HCT116 (cell line): ENCODE results near the gene PMEPA1. TPM values are rescaled to one million over a fixed set of nuclear protein-coding genes. Genes with fewer than 3 reads are reported as not detected.

Source experiments
- ATAC-seq: fragments of 200-7000 bp; cut with Tn5 transposase; 2 replicates; pipeline ENCODE4 v1.9.1; 2020; ENCODE audit warnings: mild to moderate bottlenecking, moderate library complexity
- BruUV-seq: library from RNA; stranded (reverse); fragments of 400-500 nt; replicated peaks from 2 replicates; lab custom pipeline; 2021; lab: Mats Ljungman, UMichigan
- CTCF ChIA-PET: fragments of 300-600 bp; sonication (Branson Sonifier 250); formaldehyde crosslinking; loops from one replicate; lab custom pipeline; 2021; ENCODE audit warnings: antibody characterized with exemption; lab: Charles Lee
- POLR2A ChIA-PET: fragments of 300-600, 350-600 bp; sonication (Branson Sonifier 250); formaldehyde crosslinking; loops from one replicate; lab custom pipeline; 2021; ENCODE audit warnings: antibody characterized with exemption; lab: Charles Lee
- RAD21 ChIA-PET, 2 experiments: fragments of 300-600 bp; sonication (Branson Sonifier 250); formaldehyde crosslinking; loops; one replicate each; lab custom pipeline; 2023; ENCODE audit warnings: low total read pairs in 2 of 2; ENCODE audit not compliant: uncharacterized antibody in 2 of 2, unreplicated experiment in 2 of 2, low non-redundant PET in 1 of 2; lab: Charles Lee
- DNase-seq: peaks from one replicate; pipeline ENCODE4 v3.0.0-alpha.2; 2010; ENCODE audit warnings: low read depth, low spot score
- H2AFZ ChIP-seq: fragments of 200-600 bp; shearing (Covaris generic), sonication (generic); 2 replicates; pipeline ENCODE4 v1.6.1; 2017; ENCODE audit warnings: low read depth, mixed run types, mixed read lengths, antibody characterized with exemption, low read length; ENCODE audit not compliant: poor library complexity, severe bottlenecking
- H3K27ac ChIP-seq: 2 replicates; pipeline ENCODE4 v1.5.1; 2012; ENCODE audit warnings: low read depth, low read length
- H3K27me3 ChIP-seq: fragments of 200-600 bp; sonication (generic); 2 replicates; pipeline ENCODE4 v1.6.1; 2016; ENCODE audit warnings: mixed run types, low read length, mixed read lengths; ENCODE audit not compliant: insufficient read depth
- H3K36me3 ChIP-seq, 2 experiments: fragments of 200-500 bp in 1 of 2; fragments of 200-600 bp in 1 of 2; sonication (Bioruptor generic) in 1 of 2; sonication (generic) in 1 of 2; 2 replicates each; pipeline versions ENCODE4 v1.5.1 to v1.6.1; 2014 to 2016; ENCODE audit warnings: low read length in 2 of 2, inconsistent platforms in 1 of 2, mixed read lengths in 1 of 2, mixed run types in 1 of 2; ENCODE audit not compliant: insufficient read depth in 2 of 2, control insufficient read depth in 1 of 2
- H3K4me1 ChIP-seq, 2 experiments: fragments of 200-600 bp in 1 of 2; sonication (generic) in 1 of 2; 2 replicates each; pipeline versions ENCODE4 v1.5.1 to v1.6.1; 2012 to 2017; ENCODE audit warnings: low read length in 2 of 2, inconsistent platforms in 1 of 2, mild to moderate bottlenecking in 1 of 2, mixed read lengths in 1 of 2, mixed run types in 1 of 2, moderate library complexity in 1 of 2; ENCODE audit not compliant: insufficient read depth in 2 of 2, control insufficient read depth in 1 of 2
- H3K4me2 ChIP-seq: fragments of 200-600 bp; sonication (generic); 2 replicates; pipeline ENCODE4 v1.6.1; 2017; ENCODE audit warnings: mixed run types, low read length, mixed read lengths
- H3K4me3 ChIP-seq, 2 experiments: fragments of 200-600 bp in 1 of 2; sonication (generic) in 1 of 2; replicated peaks in 1 of 2; 2 replicates each; pipeline ENCODE4 v1.5.1; 2011 to 2016; ENCODE audit warnings: low read length in 2 of 2, control low read depth in 1 of 2, low read depth in 1 of 2, mild to moderate bottlenecking in 1 of 2, mixed read lengths in 1 of 2, mixed run types in 1 of 2
- H3K79me2 ChIP-seq: fragments of 200-600 bp; sonication (generic); 2 replicates; pipeline ENCODE4 v1.6.1; 2017; ENCODE audit warnings: mild to moderate bottlenecking, mixed run types, low read length, moderate library complexity, mixed read lengths; ENCODE audit not compliant: insufficient read depth
- H3K9ac ChIP-seq: fragments of 200-600 bp; sonication (generic); 2 replicates; pipeline ENCODE4 v1.6.1; 2016; ENCODE audit warnings: low read length, mixed read lengths
- H3K9me2 ChIP-seq: fragments of 200-600 bp; sonication (generic), shearing (Covaris generic); 2 replicates; pipeline ENCODE4 v1.6.1; 2017; ENCODE audit warnings: mixed run types, mild to moderate bottlenecking, moderate library complexity; ENCODE audit not compliant: insufficient read depth
- H3K9me3 ChIP-seq, 2 experiments: fragments of 200-500 bp in 1 of 2; fragments of 200-600 bp in 1 of 2; sonication (Bioruptor generic) in 1 of 2; sonication (generic) in 1 of 2; 2 replicates each; pipeline ENCODE4 v1.6.1; 2014 to 2017; ENCODE audit warnings: low read length in 2 of 2, mixed read lengths in 2 of 2, inconsistent platforms in 1 of 2, low read depth in 1 of 2, mild to moderate bottlenecking in 1 of 2, mixed run types in 1 of 2, moderate library complexity in 1 of 2; ENCODE audit not compliant: control insufficient read depth in 1 of 2, insufficient read depth in 1 of 2
- H4K20me1 ChIP-seq: fragments of 200-600 bp; sonication (generic), shearing (Covaris generic); 2 replicates; pipeline ENCODE4 v1.6.1; 2017; ENCODE audit warnings: mixed run types, mild to moderate bottlenecking, moderate library complexity; ENCODE audit not compliant: insufficient read depth
- CBX3 ChIP-seq: IDR thresholded peaks from 2 replicates; pipeline ENCODE4 v1.6.1; 2012; ENCODE audit warnings: low read depth
- CEBPB ChIP-seq: IDR thresholded peaks from 2 replicates; pipeline ENCODE4 v1.6.1; 2012; ENCODE audit warnings: low read depth
- EZH2phosphoT487 ChIP-seq: fragments of 200-600 bp; IDR thresholded peaks from 2 replicates; pipeline ENCODE4 v1.6.1; 2018; ENCODE audit warnings: antibody characterized with exemption, borderline replicate concordance
- FOSL1 ChIP-seq: IDR thresholded peaks from 2 replicates; pipeline ENCODE4 v1.6.1; 2012; ENCODE audit warnings: low read depth
- POLR2A ChIP-seq: IDR thresholded peaks from 2 replicates; pipeline ENCODE4 v1.7.0; 2011; ENCODE audit warnings: borderline replicate concordance; ENCODE audit not compliant: insufficient read depth, insufficient read length; ENCODE audit errors: extremely low read depth
- RAD21 ChIP-seq: IDR thresholded peaks from 2 replicates; pipeline ENCODE4 v1.6.1; 2012; ENCODE audit warnings: low read depth, mild to moderate bottlenecking
- TCF7L2 ChIP-seq: IDR thresholded peaks from 2 replicates; pipeline ENCODE4 v1.7.0; 2011; ENCODE audit warnings: borderline replicate concordance, inconsistent platforms; ENCODE audit not compliant: insufficient read depth, insufficient read length; ENCODE audit errors: extremely low read depth
- YY1 ChIP-seq: IDR thresholded peaks from 2 replicates; pipeline ENCODE4 v1.6.1; 2011; ENCODE audit warnings: low read length, low read depth, moderate library complexity, mild to moderate bottlenecking; ENCODE audit not compliant: insufficient replicate concordance; ENCODE audit errors: extremely low read depth
- ZNF274 ChIP-seq: fragments of 200-500 bp; sonication (Bioruptor generic); IDR thresholded peaks from 2 replicates; pipeline ENCODE4 v1.6.1; 2014; ENCODE audit warnings: mild to moderate bottlenecking, low read depth, low read length, inconsistent platforms
- intact Hi-C: fragments of 100-400 bp; cut with micrococcal nuclease; formaldehyde crosslinking; loops from 2 replicates; pipeline ENCODE4 v1.10.0; 2022
- total RNA-seq: library from RNA; stranded (reverse); gene quantifications from one replicate; pipeline ENCODE4 v1.2.1, GENCODE V29; 2021; ENCODE audit not compliant: unreplicated experiment
- TF ChIP-seq, protein P1 (sequence below), 3 experiments: fragments of 200-600 bp in 1 of 3; sonication (generic) in 1 of 3; IDR thresholded peaks in 2 of 3; conservative IDR thresholded peaks in 1 of 3; 2 replicates each; pipeline ENCODE4 v1.5.1; 2012 to 2017; ENCODE audit warnings: low read depth in 2 of 3, low read length in 2 of 3, antibody characterized with exemption in 1 of 3, borderline replicate concordance in 1 of 3, control low read depth in 1 of 3, mild to moderate bottlenecking in 1 of 3, mixed read lengths in 1 of 3, mixed run types in 1 of 3, moderate library complexity in 1 of 3; ENCODE audit not compliant: insufficient read depth in 1 of 3
- TF ChIP-seq, protein P2 (sequence below): IDR thresholded peaks from 2 replicates; pipeline ENCODE4 v1.6.1; 2012
- TF ChIP-seq, protein P3 (sequence below): IDR thresholded peaks from 2 replicates; pipeline ENCODE4 v1.6.1; 2011; ENCODE audit warnings: mild to moderate bottlenecking, low read length, moderate library complexity; ENCODE audit not compliant: insufficient replicate concordance; ENCODE audit errors: extremely low read depth

The PMEPA1 gene
- total RNA-seq, 1 experiment from 2014 or later: 0.64 TPM

DNA sequence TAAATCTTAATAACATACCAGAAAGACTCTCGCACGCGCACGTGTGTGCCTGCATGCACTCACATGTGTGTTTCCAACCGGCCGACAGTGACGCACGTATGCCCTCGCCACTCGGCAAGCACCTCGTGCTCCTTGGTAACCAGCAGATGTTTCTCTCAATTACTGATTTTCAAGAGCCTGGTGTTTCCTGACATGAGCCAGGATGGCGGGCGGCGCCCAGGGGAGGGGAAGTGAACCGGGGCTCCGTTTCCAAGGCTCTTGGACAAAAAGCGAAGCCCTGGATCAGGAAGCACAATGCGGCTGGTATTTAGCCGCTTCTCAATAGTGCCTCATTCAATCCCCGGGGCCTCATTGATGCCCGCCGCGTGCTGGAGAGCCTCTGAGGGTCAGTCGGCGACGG is 37.7 kb downstream of the PMEPA1 start:
- H3K4me3 ChIP-seq: no peak overlapping the region
- H3K27me3 ChIP-seq: peaks cover 23% of the 10 kb centered on the region
- no peak for ATAC-seq
- no peak overlapping the region for H3K4me2 ChIP-seq
- no peak overlapping the region for H2AFZ ChIP-seq
- no peaks in the 10 kb centered on the region for H3K79me2 ChIP-seq
- TF ChIP-seq, protein P1, sequence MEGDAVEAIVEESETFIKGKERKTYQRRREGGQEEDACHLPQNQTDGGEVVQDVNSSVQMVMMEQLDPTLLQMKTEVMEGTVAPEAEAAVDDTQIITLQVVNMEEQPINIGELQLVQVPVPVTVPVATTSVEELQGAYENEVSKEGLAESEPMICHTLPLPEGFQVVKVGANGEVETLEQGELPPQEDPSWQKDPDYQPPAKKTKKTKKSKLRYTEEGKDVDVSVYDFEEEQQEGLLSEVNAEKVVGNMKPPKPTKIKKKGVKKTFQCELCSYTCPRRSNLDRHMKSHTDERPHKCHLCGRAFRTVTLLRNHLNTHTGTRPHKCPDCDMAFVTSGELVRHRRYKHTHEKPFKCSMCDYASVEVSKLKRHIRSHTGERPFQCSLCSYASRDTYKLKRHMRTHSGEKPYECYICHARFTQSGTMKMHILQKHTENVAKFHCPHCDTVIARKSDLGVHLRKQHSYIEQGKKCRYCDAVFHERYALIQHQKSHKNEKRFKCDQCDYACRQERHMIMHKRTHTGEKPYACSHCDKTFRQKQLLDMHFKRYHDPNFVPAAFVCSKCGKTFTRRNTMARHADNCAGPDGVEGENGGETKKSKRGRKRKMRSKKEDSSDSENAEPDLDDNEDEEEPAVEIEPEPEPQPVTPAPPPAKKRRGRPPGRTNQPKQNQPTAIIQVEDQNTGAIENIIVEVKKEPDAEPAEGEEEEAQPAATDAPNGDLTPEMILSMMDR (IDR thresholded peaks at IDR 0.05 in 2 of 3, conservative IDR thresholded peaks at IDR 0.05 in 1 of 3; ENCODE audit: borderline replicate concordance in 1 of 3, insufficient read depth in 1 of 3, low read depth in 2 of 3, low read length in 2 of 3): no peak
- no peak for TF ChIP-seq POLR2A
- TF ChIP-seq, protein P2, sequence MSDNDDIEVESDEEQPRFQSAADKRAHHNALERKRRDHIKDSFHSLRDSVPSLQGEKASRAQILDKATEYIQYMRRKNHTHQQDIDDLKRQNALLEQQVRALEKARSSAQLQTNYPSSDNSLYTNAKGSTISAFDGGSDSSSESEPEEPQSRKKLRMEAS: no peak
- no peak for TF ChIP-seq CEBPB
- TF ChIP-seq ZNF274: no peak
- no peak for TF ChIP-seq EZH2phosphoT487
- no peak for TF ChIP-seq TCF7L2
- TF ChIP-seq, protein P3, sequence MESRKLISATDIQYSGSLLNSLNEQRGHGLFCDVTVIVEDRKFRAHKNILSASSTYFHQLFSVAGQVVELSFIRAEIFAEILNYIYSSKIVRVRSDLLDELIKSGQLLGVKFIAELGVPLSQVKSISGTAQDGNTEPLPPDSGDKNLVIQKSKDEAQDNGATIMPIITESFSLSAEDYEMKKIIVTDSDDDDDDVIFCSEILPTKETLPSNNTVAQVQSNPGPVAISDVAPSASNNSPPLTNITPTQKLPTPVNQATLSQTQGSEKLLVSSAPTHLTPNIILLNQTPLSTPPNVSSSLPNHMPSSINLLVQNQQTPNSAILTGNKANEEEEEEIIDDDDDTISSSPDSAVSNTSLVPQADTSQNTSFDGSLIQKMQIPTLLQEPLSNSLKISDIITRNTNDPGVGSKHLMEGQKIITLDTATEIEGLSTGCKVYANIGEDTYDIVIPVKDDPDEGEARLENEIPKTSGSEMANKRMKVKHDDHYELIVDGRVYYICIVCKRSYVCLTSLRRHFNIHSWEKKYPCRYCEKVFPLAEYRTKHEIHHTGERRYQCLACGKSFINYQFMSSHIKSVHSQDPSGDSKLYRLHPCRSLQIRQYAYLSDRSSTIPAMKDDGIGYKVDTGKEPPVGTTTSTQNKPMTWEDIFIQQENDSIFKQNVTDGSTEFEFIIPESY: no peak
- no peak for TF ChIP-seq FOSL1
- TF ChIP-seq YY1: no peak
- no peak for TF ChIP-seq RAD21
- no peak for TF ChIP-seq CBX3
- BruUV-seq: no TSS peak
- no peak for DNase-seq
- ChIA-PET RAD21 (no interaction called here), CTCF (no interaction called here), POLR2A (no interaction called here)
- H3K4me1 ChIP-seq: no peaks in the 10 kb centered on the region
- no peak overlapping the region for H3K9ac ChIP-seq
- H3K27ac ChIP-seq: no peak overlapping the region
- H3K9me2 ChIP-seq: no peaks in the 10 kb centered on the region
- intact Hi-C loops: no loop called here
- no peaks in the 10 kb centered on the region for H3K36me3 ChIP-seq
- no peaks in the 10 kb centered on the region for H4K20me1 ChIP-seq
- no peaks in the 10 kb centered on the region for H3K9me3 ChIP-seq
